ENCODE data around the gene FERMT3.
A peak's percentile ranks its signal among the peaks of the same experiment; 100 is the strongest.
"Not testable (repeated sequence)": the region's sequence is repeated elsewhere in the genome, so short reads cannot be mapped to it uniquely, and the experiment has no call there.

Gene FERMT3

DNA sequence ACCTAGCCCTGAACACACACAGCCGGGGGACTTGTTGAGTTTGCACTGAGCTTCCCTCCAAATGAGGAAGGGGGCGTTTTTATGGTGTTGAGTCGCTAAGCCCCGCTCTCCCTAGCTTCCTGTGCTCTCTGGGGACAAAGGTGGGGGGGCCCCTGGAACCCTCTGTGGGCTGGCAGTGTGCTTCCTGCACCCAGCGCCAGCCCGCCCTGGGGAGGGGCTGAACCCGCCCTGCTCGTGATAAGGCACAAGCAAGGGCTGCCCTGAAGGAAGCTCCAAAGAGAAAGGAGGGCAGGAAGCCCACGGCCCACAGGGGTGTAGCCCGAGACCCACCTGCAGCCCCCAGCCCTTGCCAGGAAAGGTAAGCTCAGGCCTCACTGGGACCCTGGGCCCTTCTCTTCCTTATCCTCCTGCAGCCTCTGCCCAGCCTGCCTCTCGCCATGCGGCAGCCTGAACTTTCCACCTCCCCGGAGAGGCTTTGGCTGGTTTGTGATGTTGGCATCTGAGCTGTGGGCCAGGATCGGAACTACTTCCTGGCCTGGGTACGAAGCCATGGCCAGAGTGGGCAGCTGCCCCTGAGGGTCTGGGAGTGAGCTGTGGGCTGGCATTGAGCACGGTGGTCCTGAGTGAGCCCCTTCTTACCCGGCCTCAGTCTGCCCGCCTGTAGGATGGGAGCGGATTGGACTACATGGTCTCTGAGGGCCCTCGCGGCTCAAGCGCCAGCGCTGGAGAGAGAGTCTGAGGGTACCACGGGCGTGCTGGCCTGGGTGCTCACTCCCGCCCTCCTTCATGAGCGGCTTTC is at the start of gene FERMT3:
TSS of gene FERMT3 (plus strand) at position 265 of the 799 bp plus-strand sequence. CDS start 644 bp downstream, outside the sequence.
- peak; percentile 92 for DNase-seq

DNA sequence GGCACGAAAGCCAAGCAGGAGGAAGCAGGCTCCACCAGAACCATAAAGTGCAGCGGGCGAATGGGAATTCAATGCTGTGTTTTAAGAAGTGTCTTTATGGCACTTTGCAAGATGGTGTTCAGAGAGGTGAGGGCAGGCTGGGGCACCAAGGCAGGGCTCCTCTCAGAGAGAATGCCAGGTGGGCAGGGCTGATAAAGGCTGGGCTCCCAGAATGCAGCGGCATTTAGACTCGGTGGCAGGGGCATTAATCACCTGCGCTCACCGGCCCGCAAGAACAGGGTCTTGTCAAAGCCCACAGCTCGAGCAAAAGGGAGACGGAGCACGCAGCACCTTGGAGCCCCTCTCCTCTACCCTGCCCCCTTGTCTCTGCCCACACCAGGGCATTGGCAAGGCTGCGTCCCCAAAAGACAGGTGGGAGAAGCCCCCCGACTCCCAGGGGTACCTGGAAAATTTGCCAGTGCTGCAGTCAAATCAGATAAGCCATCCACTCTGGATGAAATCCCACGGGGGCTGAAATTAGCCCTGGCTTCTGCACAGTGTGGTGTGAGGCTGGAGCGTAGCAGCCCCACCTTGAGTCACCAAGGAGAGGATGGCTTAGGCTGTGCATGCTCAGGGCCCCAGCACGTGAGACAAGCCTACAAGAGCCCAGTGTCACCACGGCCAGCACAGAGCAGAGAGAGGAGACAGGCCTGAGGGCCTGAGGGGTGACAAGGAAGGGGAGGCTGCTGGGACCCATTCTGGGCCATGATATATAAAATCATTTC is 48.7 kb upstream of the FERMT3 start:
- no peak for DNase-seq

DNA sequence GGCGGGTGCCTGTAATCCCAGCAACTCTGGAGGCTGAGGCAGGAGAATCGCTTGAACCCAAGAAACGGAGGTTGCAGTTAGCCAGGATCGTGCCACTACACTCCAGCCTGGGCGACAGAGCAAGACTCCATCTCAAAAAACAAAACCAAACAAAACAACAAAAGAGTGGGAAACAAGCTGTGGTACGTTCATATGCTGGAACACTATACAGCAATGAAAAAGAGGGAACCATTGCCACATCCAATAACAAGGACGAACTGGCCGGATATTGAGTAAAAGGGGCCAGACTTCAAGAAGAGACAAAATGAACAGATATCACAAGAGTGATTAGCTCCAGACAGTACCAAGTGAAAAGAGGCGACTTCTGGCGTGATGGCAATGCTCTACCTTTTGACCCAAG is 45.5 kb upstream of the FERMT3 start:
- no peak for DNase-seq

DNA sequence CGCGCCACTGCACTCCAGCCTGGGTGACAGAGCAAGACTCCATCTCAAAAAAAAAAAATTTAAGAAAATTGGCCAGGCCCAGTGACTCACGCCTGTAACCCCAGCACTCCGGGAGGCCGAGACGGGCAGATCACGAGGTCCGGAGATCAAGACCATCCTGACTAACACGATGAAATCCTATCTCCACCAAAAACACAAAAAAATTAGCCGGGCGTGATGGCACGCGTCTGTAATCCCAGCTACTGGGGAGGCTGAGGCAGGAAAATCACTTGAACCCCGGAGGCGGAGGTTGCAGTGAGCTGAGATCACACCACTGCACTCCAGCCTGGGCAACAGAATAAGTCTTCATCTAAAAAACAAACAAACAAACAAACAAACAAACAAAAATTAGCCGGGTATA is 43.8 kb upstream of the FERMT3 start:
- not testable (repeated sequence) for DNase-seq

DNA sequence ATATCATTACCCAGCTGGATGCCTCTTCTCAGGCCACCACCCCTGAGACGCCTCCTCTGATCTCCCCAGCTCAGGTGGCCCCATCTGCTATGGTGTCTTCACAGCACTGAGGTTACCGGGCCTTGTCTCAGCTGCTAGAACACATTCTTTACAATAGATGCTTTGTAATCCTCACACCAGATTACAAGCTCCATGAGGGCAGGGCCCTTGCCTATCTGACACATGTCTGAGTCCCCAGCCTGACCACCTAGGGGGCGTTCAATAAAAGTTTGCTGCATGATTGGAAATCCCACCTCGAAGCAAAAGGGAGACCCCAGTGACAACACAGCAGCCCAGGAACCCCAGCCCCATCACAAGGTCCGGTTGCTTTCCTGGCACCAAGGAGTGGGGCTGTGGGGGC is 42.6 kb upstream of the FERMT3 start:
- no peak for DNase-seq

DNA sequence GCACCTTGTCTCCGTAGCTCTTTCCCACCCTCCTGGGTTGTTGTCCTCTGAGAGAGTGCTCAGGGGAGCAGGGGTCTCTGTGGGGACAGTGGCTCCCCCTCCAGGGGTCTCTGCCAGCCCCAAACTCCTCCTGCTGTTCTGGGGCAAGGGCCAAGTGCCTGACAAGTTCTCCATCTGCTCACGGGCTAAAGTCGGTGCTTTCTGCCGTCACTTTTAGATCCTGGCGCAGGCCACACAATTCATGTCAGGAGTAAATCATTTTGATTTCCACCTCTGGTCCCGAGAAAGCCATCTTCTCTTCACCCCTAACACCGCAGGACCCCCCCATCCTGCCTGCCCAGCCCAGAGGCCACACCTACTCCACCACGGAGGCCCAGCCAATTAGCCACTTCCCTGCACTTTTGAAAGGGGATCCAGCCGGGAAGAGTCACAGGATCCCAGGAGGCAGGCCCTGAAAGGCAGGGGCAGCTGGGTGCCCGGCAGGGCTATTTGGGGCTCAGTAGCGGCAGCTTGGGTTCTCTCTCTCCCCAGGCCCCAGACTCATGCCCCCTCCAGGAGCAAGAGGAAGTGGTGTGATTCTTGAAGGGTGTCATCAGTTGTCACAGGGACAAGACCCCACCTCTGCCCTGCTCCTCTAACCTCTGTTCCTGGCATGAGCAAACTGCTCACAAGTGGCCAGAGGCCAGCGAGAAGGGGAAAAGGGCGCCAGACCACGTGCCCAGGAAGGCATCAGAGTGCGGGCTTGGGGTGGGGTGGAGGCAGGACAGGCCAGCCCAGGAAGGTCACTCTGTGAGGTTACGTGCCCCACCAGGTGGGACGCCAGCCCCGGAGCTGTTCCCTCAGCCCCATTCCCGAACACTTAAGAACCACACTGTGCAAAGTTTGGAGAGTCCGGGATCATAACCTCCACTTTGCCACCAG is 41.9 kb upstream of the FERMT3 start:
- no peak for DNase-seq

DNA sequence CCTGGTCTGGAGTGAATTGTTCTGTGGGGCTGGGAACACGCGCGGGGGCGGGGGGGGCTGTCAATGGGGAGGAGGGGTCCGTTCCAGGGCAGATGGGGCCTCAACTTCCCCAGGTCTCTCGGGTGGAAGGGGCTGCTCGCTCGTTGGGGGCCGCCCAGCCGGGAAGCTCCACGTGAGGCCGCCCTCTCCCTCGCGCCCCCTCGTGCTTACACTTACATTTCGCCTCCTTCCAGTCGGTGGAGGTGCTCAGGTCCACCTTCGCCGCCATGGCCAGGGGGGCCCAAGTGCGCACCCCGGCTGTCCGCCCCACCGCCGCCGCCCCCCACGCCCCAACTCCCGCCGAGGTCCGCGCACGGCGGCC is 41.1 kb upstream of the FERMT3 start:
- DNase-seq: peak; percentile 41

DNA sequence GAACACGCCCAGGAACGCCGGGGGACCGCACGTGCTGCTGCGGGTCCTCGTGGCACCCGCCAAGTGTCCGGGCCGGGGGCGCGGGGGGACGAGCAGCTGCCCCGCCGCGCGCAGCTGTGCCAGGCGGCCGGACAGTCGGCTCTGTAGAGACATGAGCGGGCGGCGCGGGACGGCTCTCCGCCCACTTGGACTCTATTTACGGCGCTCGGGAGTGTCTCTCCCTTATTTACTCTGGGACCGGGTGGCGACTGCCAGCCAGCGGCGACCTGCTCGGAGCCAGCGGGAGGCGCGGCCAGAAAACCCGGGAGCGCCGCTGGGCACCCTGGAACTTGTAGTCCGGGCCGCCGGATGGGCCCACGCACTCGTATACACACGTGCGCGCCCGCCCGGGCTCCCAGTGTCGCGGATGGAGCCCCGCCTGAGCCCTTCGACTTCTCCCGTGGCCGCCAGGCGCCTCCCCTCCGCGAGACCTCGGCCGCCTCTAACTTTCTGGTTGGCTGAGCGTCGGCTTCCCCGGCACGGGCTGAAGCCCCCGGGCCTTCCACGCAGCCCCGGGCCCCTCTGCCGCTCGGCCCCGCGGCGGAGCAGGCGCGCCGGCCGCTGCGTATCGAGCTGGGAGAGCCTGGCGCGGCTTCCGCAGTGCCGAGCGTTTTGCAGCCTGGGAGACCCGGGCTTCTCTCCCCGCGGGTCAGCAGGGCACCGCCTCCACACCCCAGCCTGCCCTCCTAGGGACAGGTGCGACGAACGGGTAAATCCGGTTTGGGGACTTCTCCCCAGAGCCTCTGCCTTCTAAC is 40.5 kb upstream of the FERMT3 start, which contains the start of gene MACROD1:
TSS of gene MACROD1 (minus strand) at position 272 of the 794 bp plus-strand sequence. CDS start at position 153, 119 bp downstream.
- DNase-seq: peak; percentile 93

DNA sequence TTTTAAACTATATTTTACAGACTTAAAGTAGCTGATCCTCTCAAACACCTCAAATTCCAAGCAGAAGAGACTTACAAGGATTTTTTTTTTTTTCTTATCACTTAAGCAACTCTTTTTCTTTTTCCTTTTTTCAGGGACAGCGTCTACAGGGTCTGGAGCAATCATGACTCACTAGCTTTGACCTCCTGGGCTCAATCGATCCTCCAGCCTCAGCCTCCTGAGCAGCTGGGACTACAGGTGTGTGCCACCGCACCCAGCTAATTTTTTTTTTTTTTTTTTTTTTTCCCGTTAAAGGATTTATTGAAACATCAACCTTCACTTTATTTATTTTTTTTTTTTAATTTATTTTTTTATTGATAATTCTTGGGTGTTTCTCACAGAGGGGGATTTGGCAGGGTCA is 36.1 kb upstream of the FERMT3 start:
- no peak for DNase-seq

DNA sequence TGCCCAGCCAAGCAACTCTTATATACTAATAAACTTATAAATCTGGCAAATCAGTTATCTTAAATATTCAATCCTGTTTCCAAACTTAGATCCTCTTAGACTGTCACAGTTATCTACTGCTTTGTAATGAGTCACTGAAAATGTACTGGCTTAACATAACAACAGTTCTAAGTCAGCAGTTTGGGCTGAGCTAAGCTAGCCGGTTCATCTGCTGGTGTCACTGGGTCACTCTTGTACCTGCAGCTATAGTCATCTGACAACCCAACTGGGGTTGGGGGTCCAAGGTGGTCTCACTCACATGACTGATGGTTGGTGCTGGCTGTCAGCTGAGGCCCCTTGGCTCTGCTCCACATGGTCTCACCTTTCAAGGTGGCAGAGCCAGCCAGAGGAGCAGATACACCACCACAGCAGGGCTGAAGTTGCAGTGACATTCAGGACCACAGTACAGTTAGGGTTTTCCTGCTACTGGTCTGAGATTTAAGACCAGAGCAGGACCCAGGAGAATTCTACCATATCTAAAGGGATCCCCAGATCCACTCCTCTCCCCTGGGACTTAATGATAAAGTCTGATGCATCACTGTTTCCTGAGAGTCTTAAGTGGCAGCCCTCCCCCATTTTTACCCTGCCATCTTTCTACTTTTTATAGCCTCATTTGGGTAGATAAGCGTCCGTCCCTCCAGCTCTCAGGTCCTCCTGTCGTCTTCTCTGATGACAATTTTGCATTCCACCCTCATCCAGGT is 32.7 kb upstream of the FERMT3 start:
- no peak for DNase-seq

DNA sequence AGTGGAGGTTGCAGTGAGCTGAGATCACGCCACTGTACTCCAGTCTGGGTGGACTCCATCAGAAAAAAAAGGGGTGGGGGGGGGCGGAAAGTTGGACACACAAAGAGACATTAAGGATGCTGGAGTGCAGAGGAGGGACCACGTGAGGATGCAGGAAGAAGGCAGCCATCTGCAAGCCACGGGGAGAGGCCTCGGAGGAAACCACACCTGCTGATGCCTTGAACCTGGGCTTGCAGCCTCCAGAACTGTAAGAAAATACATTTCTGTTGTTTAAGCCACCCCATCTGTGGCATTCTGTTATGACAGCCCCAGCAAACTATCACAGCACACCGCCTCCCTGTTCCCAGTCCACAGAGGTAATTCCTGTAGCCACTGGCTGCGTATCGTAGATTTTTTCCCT is 29.8 kb upstream of the FERMT3 start:
- no peak for DNase-seq

DNA sequence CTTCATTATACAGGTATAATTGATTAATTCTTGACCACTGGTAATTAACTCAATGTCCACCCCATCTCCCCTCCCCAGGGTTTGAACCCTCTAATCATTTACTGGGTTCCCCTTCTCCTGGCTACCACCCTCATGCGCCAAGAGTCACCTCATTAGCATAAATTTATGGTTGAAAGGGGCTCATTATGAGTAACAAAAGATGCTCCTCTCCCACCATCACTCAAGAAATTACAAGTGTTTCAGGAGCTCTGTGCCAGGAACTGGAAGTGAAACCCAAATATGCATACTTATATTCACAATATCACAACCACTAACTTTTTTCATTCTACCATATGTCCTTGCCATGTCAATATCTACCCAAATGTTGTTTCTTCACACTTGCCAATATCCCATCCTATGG is 28.3 kb upstream of the FERMT3 start:
- DNase-seq: no peak

DNA sequence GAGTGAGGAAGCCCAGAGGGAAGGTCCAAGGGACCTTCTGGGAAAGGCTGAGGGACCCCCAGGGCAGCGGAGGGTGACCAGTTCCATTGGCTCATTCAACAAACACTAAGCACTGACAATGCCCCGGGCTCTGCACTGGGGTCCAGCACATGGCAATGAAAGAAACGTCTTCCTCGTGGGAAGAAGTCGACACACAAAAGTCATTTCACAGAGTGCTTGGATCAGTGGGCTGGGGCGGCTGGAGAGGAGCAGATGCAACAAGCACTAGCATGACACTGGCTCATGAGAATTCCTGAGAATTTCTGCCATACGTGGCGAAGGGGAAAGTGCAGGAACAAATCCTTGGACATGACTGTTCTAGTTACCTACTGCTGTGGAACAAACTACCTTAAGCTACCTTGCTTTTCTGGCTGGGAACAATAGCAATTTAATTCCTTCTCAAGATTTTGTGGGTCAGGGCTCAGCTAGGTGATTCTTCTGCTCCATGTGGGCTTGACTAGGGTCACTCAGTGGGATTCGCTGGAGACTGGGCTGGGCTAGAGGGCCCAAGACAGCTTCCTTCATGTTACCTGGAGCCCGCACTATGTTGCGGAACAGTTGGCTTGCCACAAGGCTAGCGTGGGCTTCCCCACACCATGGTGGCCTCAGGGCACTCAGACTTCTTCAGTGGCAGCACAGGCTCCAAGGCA is 27.4 kb upstream of the FERMT3 start:
- no peak for DNase-seq

DNA sequence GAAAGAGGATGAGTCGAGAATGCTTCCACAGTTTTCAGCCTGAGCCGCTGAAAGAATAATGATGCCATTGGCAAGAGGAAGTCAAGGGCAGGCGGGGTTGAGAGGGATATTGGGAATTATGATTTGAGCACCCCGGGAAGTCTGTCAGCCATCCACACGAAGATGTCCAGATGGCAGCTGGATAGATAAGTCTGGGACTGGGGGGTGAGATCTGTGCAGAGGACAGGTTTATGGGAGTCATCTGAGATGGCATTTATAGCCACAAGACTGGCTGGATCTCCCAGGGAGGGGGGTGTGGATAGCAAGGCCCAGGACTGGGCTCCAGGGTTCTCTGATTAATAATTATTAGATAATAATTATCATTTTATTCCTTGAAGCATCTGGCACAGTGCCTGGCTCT is 25.6 kb upstream of the FERMT3 start:
- DNase-seq: no peak

DNA sequence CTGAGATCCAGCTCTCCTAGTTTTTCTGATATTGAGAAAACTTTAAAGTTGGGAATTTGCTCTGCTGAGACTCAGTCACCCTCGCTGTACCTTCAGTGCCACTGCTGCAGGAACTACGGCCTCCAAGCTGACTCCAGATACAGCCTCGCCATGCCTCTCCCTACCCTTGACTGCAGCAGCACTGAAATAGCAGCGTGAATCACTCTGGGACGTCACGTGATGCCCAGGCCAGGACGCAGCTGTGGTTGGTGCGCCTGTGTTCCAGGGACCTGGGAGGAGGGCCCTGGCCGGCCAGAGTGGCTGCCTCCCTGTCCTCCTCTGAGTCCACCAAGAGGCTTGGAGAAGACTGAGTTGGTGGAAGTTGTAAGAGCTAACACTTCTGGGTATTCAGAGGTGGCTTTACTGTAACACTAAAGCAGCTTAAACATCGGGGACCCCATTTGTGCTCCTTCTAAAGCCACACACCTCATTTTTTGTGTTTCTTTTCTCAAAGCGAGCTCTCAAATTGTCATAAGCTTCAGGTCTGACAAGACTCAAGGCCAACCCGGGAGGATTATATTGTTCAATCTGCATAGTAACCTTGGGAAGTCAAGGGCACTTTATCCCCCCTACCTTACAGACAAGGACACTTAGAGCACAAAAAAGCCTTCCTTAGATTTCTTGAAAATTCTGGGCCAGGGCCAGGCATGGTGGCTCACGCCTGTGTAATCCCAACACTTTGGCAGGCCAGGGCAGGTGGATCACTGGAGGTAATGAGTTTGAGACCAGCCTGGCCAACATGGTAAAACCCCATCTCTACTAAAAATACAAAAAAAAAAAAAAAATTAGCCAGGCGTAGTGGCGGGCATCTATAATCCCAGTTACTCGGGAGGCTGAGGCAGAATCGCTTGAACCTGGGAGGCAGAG is 24.8 kb upstream of the FERMT3 start:
- DNase-seq: peak; percentile 70

DNA sequence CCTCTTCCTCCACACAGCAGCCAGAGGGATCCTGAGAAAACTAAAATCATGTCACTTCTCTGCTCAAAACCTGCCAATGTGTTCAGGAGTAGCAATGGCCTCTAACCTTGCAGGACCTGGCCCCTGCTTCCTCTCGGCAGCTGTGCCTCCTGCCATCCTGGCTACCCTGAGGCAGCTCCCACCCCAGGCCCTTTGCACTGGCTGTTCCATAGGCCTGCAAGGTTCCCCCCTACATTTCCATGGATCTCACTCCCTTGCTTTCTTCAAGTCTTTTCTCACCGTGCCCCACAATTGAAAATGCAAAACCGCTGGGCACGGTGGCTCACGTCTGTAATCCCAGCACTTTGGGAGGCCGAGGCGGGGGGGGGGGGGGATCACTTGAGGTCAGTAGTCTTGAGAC is 22.6 kb upstream of the FERMT3 start:
- no peak for DNase-seq

DNA sequence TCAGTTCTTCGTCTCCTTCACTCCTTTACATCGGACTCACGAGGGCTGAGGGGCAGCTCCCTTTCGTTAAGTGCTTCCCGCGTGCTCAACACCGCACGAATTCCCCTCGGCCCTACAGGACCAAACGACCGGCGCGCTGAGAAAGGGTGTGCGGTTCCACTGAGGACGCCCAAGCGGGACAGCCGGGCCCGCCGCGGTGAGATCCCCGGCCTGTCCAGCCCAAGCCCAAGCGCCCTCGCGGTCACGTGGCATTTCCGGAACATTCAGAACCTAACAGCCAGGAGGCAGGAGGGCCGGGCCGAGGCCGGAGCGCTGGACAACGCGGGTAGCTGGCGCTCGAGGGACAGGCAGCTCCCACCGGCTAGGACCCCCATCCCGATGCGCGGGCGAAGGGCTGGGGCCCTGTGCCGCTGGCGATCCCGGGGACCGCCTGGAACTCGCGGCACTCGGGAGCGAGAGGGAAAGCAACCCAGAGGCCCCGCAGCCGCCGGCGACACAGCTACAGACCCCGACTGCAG is 21.3 kb upstream of the FERMT3 start:
- DNase-seq: no peak

DNA sequence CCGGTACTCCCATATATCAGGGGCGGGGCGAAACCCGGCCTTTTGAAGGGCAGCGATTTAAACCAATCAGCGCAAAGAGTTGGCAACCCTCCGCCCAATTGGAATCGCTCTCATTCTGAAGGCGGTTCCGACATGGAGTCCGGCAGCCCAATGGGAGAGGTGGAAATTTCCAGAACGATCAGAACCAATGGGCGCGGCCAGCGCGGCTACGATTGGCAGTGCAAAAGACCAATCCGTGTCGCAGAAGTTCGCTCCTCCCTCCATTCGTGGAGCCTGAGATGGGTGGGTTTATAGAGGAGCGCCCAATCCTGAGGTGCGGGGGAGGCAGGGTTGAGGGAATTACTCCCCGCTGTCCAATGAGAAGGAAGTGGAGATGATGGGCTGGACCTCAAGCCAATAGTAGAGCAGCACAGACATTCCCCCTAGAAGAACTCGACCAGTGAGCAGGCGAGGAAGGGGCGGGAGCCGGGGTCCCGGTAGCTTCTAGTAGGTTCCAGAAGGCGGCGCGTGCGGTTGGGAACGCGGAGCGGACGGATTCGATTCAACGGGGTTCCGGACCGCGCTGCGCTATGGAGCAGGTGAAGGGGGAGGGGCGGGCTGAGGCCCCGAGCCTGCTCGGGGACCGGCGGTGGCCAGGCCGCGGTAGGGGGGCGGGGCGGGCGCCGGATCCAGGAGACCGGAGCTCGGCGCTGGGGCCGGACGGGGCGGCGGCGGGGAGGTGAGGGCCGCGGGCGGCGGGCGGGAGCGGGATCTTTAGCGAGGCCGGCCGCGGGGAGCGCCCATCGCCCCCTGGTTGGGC is 20.6 kb upstream of the FERMT3 start, which contains the start of gene STIP1:
TSS of gene STIP1 (plus strand) at position 479 of the 799 bp plus-strand sequence. CDS start at position 570, 91 bp downstream.
- DNase-seq: peak; percentile 98
